Measurements from ENCODE around the gene SELENBP1.
A peak's percentile ranks its signal among the peaks of the same experiment; 100 is the strongest.
"Not testable (repeated sequence)": the region's sequence is repeated elsewhere in the genome, so short reads cannot be mapped to it uniquely, and the experiment has no call there.

The SELENBP1 gene

GRCh38 chr1:151372058-151372934 is at the start of gene SELENBP1:
Gene SELENBP1 (minus strand): TSS chr1:151372705. CDS start chr1:151372641, 64 bp downstream.
- DNase-seq: peak; percentile 52

GRCh38 chr1:151419819-151420218 is 47.3 kb upstream of the SELENBP1 start:
- DNase-seq: no peak

GRCh38 chr1:151418081-151418480 is 45.6 kb upstream of the SELENBP1 start:
- DNase-seq: no peak

GRCh38 chr1:151416231-151416630 is 43.7 kb upstream of the SELENBP1 start:
- no peak for DNase-seq

- DNase-seq: no peak
Measured at GRCh38 chr1:151411884-151412283, 39.4 kb upstream of the SELENBP1 start.

GRCh38 chr1:151408891-151409290 is 36.4 kb upstream of the SELENBP1 start:
- no peak for DNase-seq

- DNase-seq: no peak
Measured at GRCh38 chr1:151407304-151407703, 34.8 kb upstream of the SELENBP1 start.

GRCh38 chr1:151406176-151406575 is 33.7 kb upstream of the SELENBP1 start:
- no peak for DNase-seq

- no peak for DNase-seq
Measured at GRCh38 chr1:151405187-151405951, 32.9 kb upstream of the SELENBP1 start.

- DNase-seq: no peak
Measured at GRCh38 chr1:151403612-151404011, 31.1 kb upstream of the SELENBP1 start.

- no peak for DNase-seq
Measured at GRCh38 chr1:151402764-151403163, 30.3 kb upstream of the SELENBP1 start.

- DNase-seq: no peak
Measured at GRCh38 chr1:151401860-151402259, 29.4 kb upstream of the SELENBP1 start.

GRCh38 chr1:151401125-151401788 is 28.8 kb upstream of the SELENBP1 start:
- DNase-seq: no peak

GRCh38 chr1:151399324-151400171 is 27.0 kb upstream of the SELENBP1 start, which contains the start of gene PSMB4:
Gene PSMB4 (plus strand): TSS chr1:151399573. CDS start chr1:151399588, 15 bp downstream.
- DNase-seq: peak; percentile 75

GRCh38 chr1:151396265-151396664 is 23.8 kb upstream of the SELENBP1 start:
- not testable (repeated sequence) for DNase-seq

- DNase-seq: no peak
Measured at GRCh38 chr1:151393583-151393982, 21.1 kb upstream of the SELENBP1 start.

GRCh38 chr1:151391079-151391563 is 18.6 kb upstream of the SELENBP1 start:
- DNase-seq: no peak

GRCh38 chr1:151390221-151391078 is 17.9 kb upstream of the SELENBP1 start:
- DNase-seq: not testable (repeated sequence)

- DNase-seq: no peak
Measured at GRCh38 chr1:151386002-151386401, 13.5 kb upstream of the SELENBP1 start.

GRCh38 chr1:151384584-151384983 is 12.1 kb upstream of the SELENBP1 start:
- no peak for DNase-seq

Data from NCI-H2107 (cell line).